Stimulated activated CD8-positive, alpha-beta memory T cell treated with anti-CD3 and anti-CD28 coated beads, Interleukin-15, amount 100 ng/mL, for 1 hour (primary cell): ENCODE data around the gene USP32.
"Not testable (repeated sequence)": the region's sequence is repeated elsewhere in the genome, so short reads cannot be mapped to it uniquely, and the experiment has no call there.

ENCODE experiments used
- DNase-seq: peaks from one replicate; pipeline ENCODE4 v3.0.0-alpha.2; 2020; ENCODE audit warnings: low read depth

The USP32 gene

GRCh38 chr17:60333072-60333471 lies 58.9 kb downstream of the USP32 start:
- not testable (repeated sequence) for DNase-seq

GRCh38 chr17:60332574-60332973 lies 59.4 kb downstream of the USP32 start:
- no peak for DNase-seq

GRCh38 chr17:60330731-60331130 lies 61.2 kb downstream of the USP32 start:
- no peak for DNase-seq

- no peak for DNase-seq
Measured at GRCh38 chr17:60328679-60329078, 63.3 kb downstream of the USP32 start.

- DNase-seq, result no peak
Measured at GRCh38 chr17:60327901-60328273, 64.0 kb downstream of the USP32 start.

GRCh38 chr17:60327134-60327900 lies 64.6 kb downstream of the USP32 start:
- DNase-seq, result no peak

- DNase-seq, result no peak
Measured at GRCh38 chr17:60326702-60327101, 65.2 kb downstream of the USP32 start.

GRCh38 chr17:60325730-60326524 lies 66.0 kb downstream of the USP32 start:
- no peak for DNase-seq

GRCh38 chr17:60323754-60324153 lies 68.2 kb downstream of the USP32 start:
- DNase-seq, result no peak

- no peak for DNase-seq
Measured at GRCh38 chr17:60322056-60322387, 69.9 kb downstream of the USP32 start.

GRCh38 chr17:60321336-60322055 lies 70.4 kb downstream of the USP32 start:
- no peak for DNase-seq

- DNase-seq, result no peak
Measured at GRCh38 chr17:60318830-60319229, 73.1 kb downstream of the USP32 start.

- no peak for DNase-seq
Measured at GRCh38 chr17:60318326-60318725, 73.6 kb downstream of the USP32 start.

GRCh38 chr17:60315650-60316049 lies 76.3 kb downstream of the USP32 start:
- DNase-seq, result no peak

- not testable (repeated sequence) for DNase-seq
Measured at GRCh38 chr17:60314900-60315299, 77.0 kb downstream of the USP32 start.

- DNase-seq, result no peak
Measured at GRCh38 chr17:60314423-60314822, 77.5 kb downstream of the USP32 start.

- DNase-seq, result no peak
Measured at GRCh38 chr17:60311936-60312335, 80.0 kb downstream of the USP32 start.

- no peak for DNase-seq
Measured at GRCh38 chr17:60311186-60311585, 80.7 kb downstream of the USP32 start.

GRCh38 chr17:60305141-60305540 lies 86.8 kb downstream of the USP32 start:
- no peak for DNase-seq

- DNase-seq, result no peak
Measured at GRCh38 chr17:60304502-60304901, 87.4 kb downstream of the USP32 start.

GRCh38 chr17:60303406-60304099 lies 88.4 kb downstream of the USP32 start:
- no peak for DNase-seq

GRCh38 chr17:60301649-60302048 lies 90.3 kb downstream of the USP32 start:
- DNase-seq, result no peak
